OCI-LY1 (cell line): ENCODE data around the gene GNB1L.

ENCODE experiments used
- CTCF ChIP-seq: fragments of 200-600 bp; sonication (generic), shearing (Covaris generic); IDR thresholded peaks from 2 replicates; pipeline ENCODE4 v1.5.1; 2017; ENCODE audit warnings: mild to moderate bottlenecking, antibody characterized with exemption, low read length, moderate library complexity, mixed read lengths
- EZH2 ChIP-seq: fragments of 200-600 bp; sonication (generic), shearing (Covaris generic); IDR thresholded peaks from 2 replicates; pipeline ENCODE4 v1.8.0; 2017; ENCODE audit warnings: borderline replicate concordance, mixed run types, mild to moderate bottlenecking, antibody characterized with exemption, low read length, moderate library complexity, mixed read lengths

GRCh38 chr22:19747551-19747950, 107.1 kb downstream of the GNB1L start:
- TF ChIP-seq CTCF = no peak
- no peak for TF ChIP-seq EZH2
